Body of pancreas (tissue), 4 donors: Measurements from ENCODE around the gene CXorf38.

Experiments
- CTCF ChIP-seq, 7 experiments: fragments of 450-650 bp in 4 of 7; fragments of 200-600 bp in 3 of 7; sonication (generic) in 3 of 7; IDR thresholded peaks; one replicate each; pipeline ENCODE4 v1.5.1; 2016 to 2019; ENCODE audit warnings: antibody characterized with exemption in 7 of 7
- POLR2A ChIP-seq, 3 donors: fragments of 450-650 bp; IDR thresholded peaks; one replicate each; pipeline ENCODE4 v1.6.1; 2016; ENCODE audit warnings: antibody characterized with exemption in 3 of 3, mild to moderate bottlenecking in 2 of 3

GRCh38 chrX:40623665-40624064, 23.7 kb downstream of the CXorf38 start:
- TF ChIP-seq CTCF (IDR thresholded peaks at IDR 0.05) (no peak), POLR2A (IDR thresholded peaks at IDR 0.05) (no peak)
